WTC11 (cell line): ENCODE measurements around the gene LCN12. TPM values are rescaled to one million over a fixed set of nuclear protein-coding genes. Genes with fewer than 3 reads are reported as not detected.

Experiments
- ATAC-seq: fragments of 200-7000 bp; cut with Tn5 transposase; 2 replicates; pipeline ENCODE4 v1.10.0; 2021; ENCODE audit warnings: mild to moderate bottlenecking, moderate library complexity
- CTCF ChIA-PET: fragments of 300-600 bp; sonication (Branson Sonifier 250); formaldehyde crosslinking; loops from one replicate; lab custom pipeline; 2021; ENCODE audit warnings: antibody characterized with exemption; lab: Charles Lee
- POLR2A ChIA-PET: fragments of 350-600 bp; sonication (Branson Sonifier 250); formaldehyde crosslinking; loops from one replicate; lab custom pipeline; 2021; ENCODE audit warnings: antibody characterized with exemption; lab: Charles Lee
- DNase-seq: peaks from one replicate; pipeline ENCODE4 v3.0.0; 2021; ENCODE audit warnings: low spot score
- H3K27ac Mint-ChIP-seq: 2 replicates; pipeline ENCODE4 v1.8.0; 2021; ENCODE audit warnings: mixed read lengths
- H3K27me3 Mint-ChIP-seq: 2 replicates; pipeline ENCODE4 v1.8.0; 2021; ENCODE audit warnings: low read depth, mild to moderate bottlenecking, moderate library complexity, mixed read lengths
- H3K36me3 Mint-ChIP-seq: 2 replicates; pipeline ENCODE4 v1.8.0; 2021; ENCODE audit warnings: mixed read lengths
- H3K4me1 Mint-ChIP-seq: 2 replicates; pipeline ENCODE4 v1.8.0; 2022; ENCODE audit warnings: mixed read lengths
- H3K4me3 Mint-ChIP-seq: 2 replicates; pipeline ENCODE4 v1.8.0; 2021; ENCODE audit warnings: mild to moderate bottlenecking, moderate library complexity, mixed read lengths
- H3K9me3 Mint-ChIP-seq: 2 replicates; pipeline ENCODE4 v1.8.0; 2021; ENCODE audit warnings: mixed read lengths
- ARID4B ChIP-seq: sonication (generic); formaldehyde crosslinking; IDR thresholded peaks from 2 replicates; pipeline ENCODE4 v1.8.0; 2023; ENCODE audit warnings: missing genetic modification reagents, mild to moderate bottlenecking, borderline replicate concordance
- CDX4 ChIP-seq: fragments of 250-450 bp; sonication (Bioruptor Pico); IDR thresholded peaks from 2 replicates; pipeline ENCODE4 v1.9.0; 2021; ENCODE audit warnings: moderate library complexity, mild to moderate bottlenecking, inconsistent platforms, borderline replicate concordance
- CTCF ChIP-seq: fragments of 200-600 bp; IDR thresholded peaks from 2 replicates; pipeline ENCODE4 v1.8.0; 2022; ENCODE audit warnings: antibody characterized with exemption
- HMGXB4 ChIP-seq: sonication (generic); formaldehyde crosslinking; IDR thresholded peaks from 2 replicates; pipeline ENCODE4 v1.8.1; 2023; ENCODE audit warnings: mild to moderate bottlenecking, moderate library complexity, missing genetic modification reagents
- MAX ChIP-seq: sonication (generic); formaldehyde crosslinking; IDR thresholded peaks from 2 replicates; pipeline ENCODE4 v1.8.0; 2022; ENCODE audit warnings: mild to moderate bottlenecking, missing genetic modification reagents
- MYBL2 ChIP-seq: sonication (generic); formaldehyde crosslinking; IDR thresholded peaks from 2 replicates; pipeline ENCODE4 v1.8.1; 2023; ENCODE audit warnings: mild to moderate bottlenecking, moderate library complexity, missing genetic modification reagents
- PRDM15 ChIP-seq: sonication (generic); formaldehyde crosslinking; IDR thresholded peaks from 2 replicates; pipeline ENCODE4 v1.8.0; 2022; ENCODE audit warnings: missing genetic modification reagents
- RELA ChIP-seq: sonication (generic); formaldehyde crosslinking; IDR thresholded peaks from 2 replicates; pipeline ENCODE4 v1.8.1; 2022; ENCODE audit warnings: missing genetic modification reagents, mild to moderate bottlenecking, borderline replicate concordance
- TEAD4 ChIP-seq: sonication (generic); formaldehyde crosslinking; IDR thresholded peaks from 2 replicates; pipeline ENCODE4 v1.8.0; 2022; ENCODE audit warnings: mild to moderate bottlenecking, missing genetic modification reagents
- USF2 ChIP-seq: sonication (generic); formaldehyde crosslinking; IDR thresholded peaks from 2 replicates; pipeline ENCODE4 v1.8.1; 2023; ENCODE audit warnings: mild to moderate bottlenecking, missing genetic modification reagents, moderate library complexity
- ZNF232 ChIP-seq: sonication (generic); formaldehyde crosslinking; IDR thresholded peaks from 2 replicates; pipeline ENCODE4 v1.8.0; 2022; ENCODE audit warnings: mild to moderate bottlenecking, missing genetic modification reagents
- ZNF425 ChIP-seq: fragments of 250-450 bp; sonication (Bioruptor Pico); conservative IDR thresholded peaks from 2 replicates; pipeline ENCODE4 v1.9.0; 2021; ENCODE audit warnings: mild to moderate bottlenecking
- ZSCAN18 ChIP-seq: fragments of 250-450 bp; sonication (Bioruptor Pico); IDR thresholded peaks from 2 replicates; pipeline ENCODE4 v2.1.2; 2022; ENCODE audit warnings: mild to moderate bottlenecking, moderate library complexity
- total RNA-seq: library from RNA; stranded (reverse); gene quantifications from 3 replicates; pipeline ENCODE4 v1.2.3, GENCODE V29; 2021

Gene LCN12
- total RNA-seq, 1 experiment from 2014 or later = 1.9 TPM

GRCh38 chr9:136975644-136976043 is 23.6 kb downstream of the LCN12 start:
- TF ChIP-seq ZSCAN18 = no peak
- peak; percentile 42; the same call in 1 of the 2 replicates for TF ChIP-seq USF2 (CRISPR knock-in tag)
- 0 out of 2 replicates have a peak, but pooled peaks have one; percentile 58 for TF ChIP-seq HMGXB4 (CRISPR knock-in tag)
- no peak for TF ChIP-seq ZNF425 (CRISPR knock-in tag)
- TF ChIP-seq ZNF232 (CRISPR knock-in tag) = no peak
- no peak for TF ChIP-seq CDX4 (CRISPR knock-in tag)
- no peak for TF ChIP-seq TEAD4
- TF ChIP-seq RELA (CRISPR knock-in tag) = no peak; the same call in 1 of the 2 replicates
- TF ChIP-seq CTCF = peak; percentile 46
- no peak for TF ChIP-seq MYBL2 (CRISPR knock-in tag)
- peaks cover 3% of the 10 kb centered on the region; the same call in 1 of the 2 replicates for H3K4me1 Mint-ChIP-seq
- H3K27ac Mint-ChIP-seq = no peak overlapping the region
- no peaks in the 10 kb centered on the region for H3K9me3 Mint-ChIP-seq
- POLR2A ChIA-PET = no interaction called here
- DNase-seq (peak; percentile 89), ATAC-seq (peak; percentile 21)
- no peak overlapping the region for H3K4me3 Mint-ChIP-seq
- CTCF ChIA-PET = interaction anchor here (0.5 to 6.2 kb wide), 29 partner anchors 9 to 613 kb away, joined by 3 to 117 read pairs (median 4); partner anchors contain the start of genes ABCA2, CLIC3, FBXW5 and FUT7
- no peaks in the 10 kb centered on the region for H3K36me3 Mint-ChIP-seq
- H3K27me3 Mint-ChIP-seq = peaks cover 3% of the 10 kb centered on the region; the same call in 1 of the 2 replicates

GRCh38 chr9:136977223-136977622 is 25.1 kb downstream of the LCN12 start, which contains the start of gene PTGDS:
Gene PTGDS, plus strand, starts transcription at chr9:136977504. Its CDS starts 75 bp downstream, at chr9:136977579.
- no peak for DNase-seq
- Mint-ChIP-seq H3K27me3 (peaks cover 3% of the 10 kb centered on the region; the same call in 1 of the 2 replicates), H3K4me1 (peaks cover 3% of the 10 kb centered on the region; the same call in 1 of the 2 replicates), H3K36me3 (no peaks in the 10 kb centered on the region), H3K9me3 (no peaks in the 10 kb centered on the region), H3K4me3 (peak within 1 kb of the TSS; percentile 66), H3K27ac (no peak within 1 kb of the TSS; the same call in 1 of the 2 replicates)
- POLR2A ChIA-PET = interaction anchor here (1.0 kb wide), 1 partner anchor 263 kb away, joined by 5 read pairs; no protein-coding TSS in a partner anchor
- CTCF ChIA-PET = interaction anchor here (0.6 to 6.2 kb wide), 8 partner anchors 15 to 91 kb away, joined by 3 to 117 read pairs (median 12); partner anchors contain the start of genes ABCA2, CLIC3, NPDC1 and PAXX
- TF ChIP-seq MAX (CRISPR knock-in tag) (peak; percentile 5; the same call in 1 of the 2 replicates), ARID4B (CRISPR knock-in tag) (no peak), PRDM15 (CRISPR knock-in tag) (no peak)
- ATAC-seq = no peak
